A549 (cell line): ENCODE results near the gene OR2M2.

Experiments
- BHLHE40 ChIP-seq: IDR thresholded peaks from 2 replicates; pipeline ENCODE4 v1.6.1; 2012; ENCODE audit warnings: low read depth, low read length, inconsistent platforms
- CBX2 ChIP-seq: fragments of 200-600 bp; sonication (generic); IDR thresholded peaks from 2 replicates; pipeline ENCODE4 v1.6.1; 2016; ENCODE audit warnings: low read depth, mild to moderate bottlenecking, borderline replicate concordance
- CHD4 ChIP-seq: fragments of 200-600 bp; sonication (generic); IDR thresholded peaks from 2 replicates; pipeline ENCODE4 v1.6.1; 2016; ENCODE audit warnings: antibody characterized with exemption, mild to moderate bottlenecking, borderline replicate concordance
- EHMT2 ChIP-seq: fragments of 200-600 bp; sonication (generic); IDR thresholded peaks from 2 replicates; pipeline ENCODE4 v1.6.1; 2016; ENCODE audit warnings: antibody characterized with exemption, low read depth, mild to moderate bottlenecking, moderate library complexity
- EP300 ChIP-seq, 2 experiments: fragments of >200 bp; sonication (Bioruptor Twin); formaldehyde crosslinking; IDR thresholded peaks; 2 replicates in 1 of 2; 3 replicates in 1 of 2; pipeline ENCODE4 v1.6.1; 2016 to 2017
- ESRRA ChIP-seq: fragments of 150-350 bp; IDR thresholded peaks from 2 replicates; pipeline ENCODE4 v1.6.1; 2014; ENCODE audit warnings: mild to moderate bottlenecking, low read length, borderline replicate concordance
- HDAC2 ChIP-seq: fragments of 200-600 bp; sonication (generic); IDR thresholded peaks from 2 replicates; pipeline ENCODE4 v1.6.1; 2016
- JUNB ChIP-seq: fragments of >200 bp; sonication (Bioruptor Twin); formaldehyde crosslinking; IDR thresholded peaks from 2 replicates; pipeline ENCODE4 v1.6.1; 2016
- POLR2A ChIP-seq: IDR thresholded peaks from 2 replicates; pipeline ENCODE4 v1.6.1; 2012; ENCODE audit warnings: mild to moderate bottlenecking, low read length
- RAD21 ChIP-seq, 2 experiments: fragments of >200 bp in 1 of 2; sonication (Bioruptor Twin) in 1 of 2; formaldehyde crosslinking in 1 of 2; IDR thresholded peaks in 1 of 2; conservative IDR thresholded peaks in 1 of 2; 2 replicates in 1 of 2; 3 replicates in 1 of 2; pipeline ENCODE4 v1.6.1; 2012 to 2018; ENCODE audit warnings: inconsistent platforms in 1 of 2
- RFX5 ChIP-seq: fragments of 450-650 bp; IDR thresholded peaks from 2 replicates; pipeline ENCODE4 v1.7.1; 2014; ENCODE audit warnings: antibody characterized with exemption, mild to moderate bottlenecking, moderate library complexity
- TP53 ChIP-seq: fragments of 250-450 bp; sonication (Bioruptor Pico); IDR thresholded peaks from 2 replicates; pipeline ENCODE4 v1.5.0; 2021; ENCODE audit warnings: mild to moderate bottlenecking, moderate library complexity
- TF ChIP-seq, protein P1 (sequence below): fragments of >200 bp; sonication (Bioruptor Twin); formaldehyde crosslinking; IDR thresholded peaks from 3 replicates; pipeline ENCODE4 v1.5.1; 2016

DNA sequence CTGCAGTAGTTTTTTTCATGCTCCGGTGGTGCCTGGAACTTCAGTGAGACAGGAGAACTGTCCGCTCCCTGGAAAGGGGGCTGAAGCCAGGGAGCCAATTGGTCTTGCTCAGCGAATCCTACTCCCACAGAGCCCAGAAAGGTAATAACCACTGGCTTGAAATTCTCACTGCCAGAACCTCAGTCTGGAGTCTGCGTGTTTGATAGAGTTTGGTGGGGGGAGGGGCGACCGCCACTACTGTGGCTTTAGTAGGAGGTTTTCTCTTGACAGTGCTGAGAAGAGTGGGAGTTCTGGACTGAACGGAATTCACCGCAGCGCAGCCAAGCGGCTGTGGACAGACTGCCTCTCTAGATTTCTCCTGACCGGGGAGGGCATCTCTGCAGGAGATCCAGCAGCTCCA is 14.4 kb downstream of the OR2M2 start:
- TF ChIP-seq, protein P1, sequence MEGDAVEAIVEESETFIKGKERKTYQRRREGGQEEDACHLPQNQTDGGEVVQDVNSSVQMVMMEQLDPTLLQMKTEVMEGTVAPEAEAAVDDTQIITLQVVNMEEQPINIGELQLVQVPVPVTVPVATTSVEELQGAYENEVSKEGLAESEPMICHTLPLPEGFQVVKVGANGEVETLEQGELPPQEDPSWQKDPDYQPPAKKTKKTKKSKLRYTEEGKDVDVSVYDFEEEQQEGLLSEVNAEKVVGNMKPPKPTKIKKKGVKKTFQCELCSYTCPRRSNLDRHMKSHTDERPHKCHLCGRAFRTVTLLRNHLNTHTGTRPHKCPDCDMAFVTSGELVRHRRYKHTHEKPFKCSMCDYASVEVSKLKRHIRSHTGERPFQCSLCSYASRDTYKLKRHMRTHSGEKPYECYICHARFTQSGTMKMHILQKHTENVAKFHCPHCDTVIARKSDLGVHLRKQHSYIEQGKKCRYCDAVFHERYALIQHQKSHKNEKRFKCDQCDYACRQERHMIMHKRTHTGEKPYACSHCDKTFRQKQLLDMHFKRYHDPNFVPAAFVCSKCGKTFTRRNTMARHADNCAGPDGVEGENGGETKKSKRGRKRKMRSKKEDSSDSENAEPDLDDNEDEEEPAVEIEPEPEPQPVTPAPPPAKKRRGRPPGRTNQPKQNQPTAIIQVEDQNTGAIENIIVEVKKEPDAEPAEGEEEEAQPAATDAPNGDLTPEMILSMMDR, result no peak
- TF ChIP-seq TP53, result no peak
- no peak for TF ChIP-seq POLR2A
- TF ChIP-seq ESRRA, result no peak
- no peak for TF ChIP-seq EHMT2
- TF ChIP-seq EP300 (IDR thresholded peaks at IDR 0.05), result no peak
- no peak for TF ChIP-seq CBX2
- TF ChIP-seq HDAC2, result no peak
- no peak for TF ChIP-seq JUNB
- no peak for TF ChIP-seq RAD21 (conservative IDR thresholded peaks at IDR 0.05 in 1 of 2, IDR thresholded peaks at IDR 0.05 in 1 of 2)
- no peak for TF ChIP-seq BHLHE40
- TF ChIP-seq RFX5, result no peak
- no peak for TF ChIP-seq CHD4
